Fibroblast of lung (primary cell): ENCODE measurements around the gene ACAD10. TPM values are rescaled to one million over a fixed set of nuclear protein-coding genes. Genes with fewer than 3 reads are reported as not detected.

Experiments used
- DNase-seq, 2 donors: peaks; one replicate each; pipeline versions ENCODE4 v3.0.0 to v3.0.0-alpha.2; 2010; ENCODE audit warnings: low read depth in 2 of 2
- H2AFZ ChIP-seq: 2 replicates; pipeline ENCODE4 v1.5.1; 2012; ENCODE audit warnings: low read length, control low read depth, inconsistent platforms
- H3K27ac ChIP-seq: 2 replicates; pipeline ENCODE4 v1.5.1; 2011; ENCODE audit warnings: low read length, control low read depth; ENCODE audit not compliant: insufficient read depth
- H3K27me3 ChIP-seq: 2 replicates; pipeline ENCODE4 v1.5.1; 2011; ENCODE audit warnings: mild to moderate bottlenecking, low read length; ENCODE audit not compliant: control insufficient read depth, insufficient read depth
- H3K36me3 ChIP-seq: 2 replicates; pipeline ENCODE4 v1.5.1; 2011; ENCODE audit warnings: low read length; ENCODE audit not compliant: control insufficient read depth, insufficient read depth
- H3K4me1 ChIP-seq: 2 replicates; pipeline ENCODE4 v1.5.1; 2011; ENCODE audit warnings: low read length; ENCODE audit not compliant: control insufficient read depth, insufficient read depth; ENCODE audit errors: extremely low read depth
- H3K4me2 ChIP-seq: 2 replicates; pipeline ENCODE4 v1.5.1; 2011; ENCODE audit warnings: low read length, control low read depth; ENCODE audit not compliant: insufficient read depth; ENCODE audit errors: extremely low read depth
- H3K4me3 ChIP-seq, 4 experiments: fragments of 200-600 bp in 1 of 4; sonication (generic) in 1 of 4; replicated peaks in 1 of 4; 2 replicates each; pipeline ENCODE4 v1.5.1; 2011 to 2016; ENCODE audit warnings: low read length in 4 of 4, low read depth in 3 of 4, mild to moderate bottlenecking in 3 of 4, control low read depth in 2 of 4, inconsistent platforms in 1 of 4, mixed read lengths in 1 of 4; ENCODE audit not compliant: insufficient read depth in 1 of 4; ENCODE audit errors: control extremely low read depth in 1 of 4
- H3K79me2 ChIP-seq: 2 replicates; pipeline ENCODE4 v1.5.1; 2012; ENCODE audit warnings: mild to moderate bottlenecking, low read length, inconsistent platforms; ENCODE audit not compliant: control insufficient read depth, insufficient read depth
- H3K9ac ChIP-seq: 2 replicates; pipeline ENCODE4 v1.5.1; 2011; ENCODE audit warnings: mild to moderate bottlenecking, low read length, control low read depth; ENCODE audit not compliant: insufficient read depth
- H3K9me3 ChIP-seq: 2 replicates; pipeline ENCODE4 v1.5.1; 2012; ENCODE audit warnings: low read depth, low read length; ENCODE audit not compliant: control insufficient read depth, insufficient read depth
- H4K20me1 ChIP-seq: 2 replicates; pipeline ENCODE4 v1.5.1; 2011; ENCODE audit warnings: low read length; ENCODE audit not compliant: control insufficient read depth, insufficient read depth; ENCODE audit errors: extremely low read depth
- CTCF ChIP-seq, 2 donors: IDR thresholded peaks in 1 of 2; conservative IDR thresholded peaks in 1 of 2; 1 replicate in 1 of 2; 2 replicates in 1 of 2; pipeline ENCODE4 v1.5.1; 2011 to 2012; ENCODE audit warnings: low read length in 2 of 2, control low read depth in 1 of 2, inconsistent platforms in 1 of 2, low read depth in 1 of 2, mild to moderate bottlenecking in 1 of 2
- EZH2 ChIP-seq: IDR thresholded peaks from 2 replicates; pipeline ENCODE4 v1.5.1; 2012; ENCODE audit warnings: low read length, control low read depth, mild to moderate bottlenecking; ENCODE audit errors: missing control alignments
- polyA plus RNA-seq, 2 donors: library from polyadenylated mRNA; depleted of rRNA in 1 of 2; stranded (reverse) in 1 of 2; unstranded in 1 of 2; fragments of >200 nt; gene quantifications; 2 replicates each; pipeline ENCODE4 v1.2.1, GENCODE V29; 2011 to 2012; ENCODE audit warnings: missing spikeins in 1 of 2
- total RNA-seq: library from RNA; depleted of rRNA; stranded (reverse); fragments of >200 nt; gene quantifications from 2 replicates; pipeline ENCODE4 v1.2.1, GENCODE V29; 2014

The ACAD10 gene
- total and polyA plus RNA-seq, 2 donors (not counting 1 experiment from before 2014, with no cell fraction given), result 11.2 to 19.8 TPM

- Histone ChIP-seq H3K27me3 (no peaks in the 10 kb centered on the region), H3K4me2 (no peak overlapping the region), H4K20me1 (no peaks in the 10 kb centered on the region), H3K4me3 (no peak overlapping the region), H3K27ac (no peak overlapping the region), H3K79me2 (no peaks in the 10 kb centered on the region), H3K4me1 (no peaks in the 10 kb centered on the region), H2AFZ (no peak overlapping the region), H3K9ac (no peak overlapping the region), H3K9me3 (no peaks in the 10 kb centered on the region), H3K36me3 (no peaks in the 10 kb centered on the region)
- TF ChIP-seq CTCF (conservative IDR thresholded peaks at IDR 0.05 in 1 of 2, IDR thresholded peaks at IDR 0.05 in 1 of 2; ENCODE audit: low read depth in 1 of 2, low read length in 2 of 2) (no peak), EZH2 (no peak)
- DNase-seq, result no peak
Measured at GRCh38 chr12:111806304-111806703, 120.5 kb downstream of the ACAD10 start.

Other genes starting within 250 kb of the ACAD10 start
- gene ATXN2, start 86.7 kb upstream of the ACAD10 start, total RNA-seq, result 21.1 and 31.2 TPM in 2 replicates
- gene ATXN2, start 86.7 kb upstream of the ACAD10 start, polyA plus RNA-seq, result 25.9 and 33.6 TPM in 2 replicates
- gene BRAP, start 97 bp upstream of the ACAD10 start, total RNA-seq, result 18.0 and 19.0 TPM in 2 replicates
- 19.9 and 21.4 TPM in 2 replicates for gene BRAP, start 97 bp upstream of the ACAD10 start, polyA plus RNA-seq
- 43.4 and 53.7 TPM in 2 replicates for gene ALDH2, start 80.9 kb downstream of the ACAD10 start, total RNA-seq
- gene ALDH2, start 80.9 kb downstream of the ACAD10 start, polyA plus RNA-seq, result 27.2 and 27.7 TPM in 2 replicates
- 19.5 and 26.8 TPM in 2 replicates for gene MAPKAPK5, start 156.2 kb downstream of the ACAD10 start, total RNA-seq
- gene MAPKAPK5, start 156.2 kb downstream of the ACAD10 start, polyA plus RNA-seq, result 34.6 and 36.9 TPM in 2 replicates